HTR-8/SVneo (cell line): Measurements from ENCODE around the gene GJD4.

Source experiments
- DNase-seq: peaks from one replicate; pipeline ENCODE4 v3.0.0; 2011; ENCODE audit warnings: low spot score, mixed read lengths; ENCODE audit not compliant: insufficient read length
- FAIRE-seq: peaks from 2 replicates; lab custom pipeline; 2011; peaks lifted over from hg19 to GRCh38; lab: Jason Lieb, UNC

The GJD4 gene

DNA sequence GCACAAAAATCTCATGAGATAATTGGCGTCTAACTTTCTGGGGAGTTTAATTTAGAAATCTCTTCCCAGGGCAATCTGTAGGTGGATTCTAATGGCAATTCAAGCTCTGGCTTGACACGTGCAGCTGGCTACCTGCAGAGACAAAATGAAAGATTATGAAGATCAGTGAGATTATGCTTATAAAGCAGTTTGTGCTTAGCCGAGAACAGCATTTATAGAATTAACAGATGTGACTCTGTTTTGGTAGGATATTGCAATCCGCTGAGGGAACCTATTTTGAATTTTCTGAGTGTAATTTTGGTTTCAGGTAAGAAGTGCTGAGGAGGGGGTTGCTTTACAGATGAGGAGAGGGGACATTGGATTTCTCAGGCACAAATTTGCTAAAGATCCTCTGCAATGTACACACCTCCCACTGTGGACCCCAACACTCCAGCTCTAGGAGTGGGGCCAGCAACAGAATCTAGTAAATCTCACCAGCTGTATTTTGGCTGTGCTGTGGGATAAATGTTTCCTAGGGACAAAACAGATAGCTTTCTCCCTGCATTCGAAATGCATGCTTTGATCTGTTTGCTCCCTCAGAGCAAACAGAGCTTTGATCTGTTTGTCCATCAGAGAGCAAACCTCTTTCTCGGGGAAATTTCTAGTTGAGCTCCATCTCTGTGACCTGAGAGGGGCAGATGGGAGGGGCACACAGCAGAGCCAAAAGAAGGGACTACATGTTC lies 7.4 kb downstream of the GJD4 start:
- DNase-seq, result no peak
- FAIRE-seq, result no peak

DNA sequence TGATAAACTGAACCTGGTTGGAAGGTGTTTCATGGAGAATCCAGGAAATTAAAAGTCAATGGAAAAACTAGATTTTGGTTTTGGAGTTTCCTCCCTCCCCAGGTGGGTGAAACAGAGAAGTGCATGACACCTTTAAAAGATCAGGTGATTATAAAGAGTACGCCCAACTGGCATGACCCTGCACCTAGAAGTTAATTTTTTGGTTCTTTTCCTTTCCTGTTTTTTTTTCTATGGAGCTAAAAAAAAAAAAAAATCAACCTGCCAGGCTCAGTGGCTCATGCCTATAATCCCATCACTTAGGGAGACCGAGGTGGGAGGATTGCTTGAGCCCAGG lies 7.9 kb downstream of the GJD4 start:
- DNase-seq (no peak), FAIRE-seq (no peak)

DNA sequence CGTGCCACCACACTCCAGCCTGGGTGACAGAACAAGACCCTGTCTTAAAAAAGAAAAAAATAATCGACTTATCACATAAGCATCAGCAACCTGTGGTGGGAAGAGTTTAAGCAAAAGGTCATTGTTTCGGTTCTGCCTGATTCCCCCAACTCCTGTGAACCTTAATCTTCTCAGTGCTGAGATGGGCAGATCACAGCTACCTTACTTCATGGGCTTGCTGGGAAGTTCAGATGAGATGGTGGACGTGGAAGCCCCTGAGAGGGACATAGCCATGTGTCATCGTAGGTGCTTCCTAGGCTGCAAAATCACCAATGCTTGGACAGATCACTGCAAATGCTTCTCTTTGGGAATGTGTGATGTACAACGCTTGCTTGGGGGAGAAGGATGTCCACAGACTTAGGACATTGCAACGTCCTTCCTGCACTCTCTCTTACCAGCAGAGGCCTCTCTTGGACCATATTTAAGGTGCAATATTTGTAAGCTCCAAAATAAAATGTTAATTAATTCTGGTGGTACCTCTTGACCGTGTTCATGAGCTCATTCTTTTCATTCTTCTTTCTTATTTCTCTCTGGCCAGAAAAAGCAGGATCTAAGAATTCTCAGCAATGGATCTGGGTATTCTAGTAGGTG lies 8.6 kb downstream of the GJD4 start:
- peak; percentile 29 for DNase-seq
- FAIRE-seq, result peak; percentile 46

DNA sequence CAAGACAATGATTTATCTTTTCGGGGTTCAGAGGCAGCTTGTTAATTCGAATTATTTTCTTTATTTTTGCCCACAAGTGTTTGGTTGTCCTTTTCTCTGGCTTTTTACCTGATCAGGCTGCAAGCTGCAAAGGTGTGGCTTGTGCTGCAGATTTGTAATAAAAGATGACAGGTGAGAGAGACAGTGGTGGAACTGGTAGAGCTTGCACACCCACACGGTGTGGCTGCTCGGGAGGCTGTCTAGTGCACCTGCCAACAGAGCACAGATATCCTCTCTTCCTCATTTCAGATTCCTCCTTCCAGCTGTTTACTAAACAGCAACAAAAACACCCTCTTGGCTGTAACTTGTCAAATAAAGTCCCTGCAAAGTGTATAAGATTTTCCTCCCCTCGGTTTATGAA lies 9.2 kb downstream of the GJD4 start:
- FAIRE-seq, result no peak
- DNase-seq, result no peak

DNA sequence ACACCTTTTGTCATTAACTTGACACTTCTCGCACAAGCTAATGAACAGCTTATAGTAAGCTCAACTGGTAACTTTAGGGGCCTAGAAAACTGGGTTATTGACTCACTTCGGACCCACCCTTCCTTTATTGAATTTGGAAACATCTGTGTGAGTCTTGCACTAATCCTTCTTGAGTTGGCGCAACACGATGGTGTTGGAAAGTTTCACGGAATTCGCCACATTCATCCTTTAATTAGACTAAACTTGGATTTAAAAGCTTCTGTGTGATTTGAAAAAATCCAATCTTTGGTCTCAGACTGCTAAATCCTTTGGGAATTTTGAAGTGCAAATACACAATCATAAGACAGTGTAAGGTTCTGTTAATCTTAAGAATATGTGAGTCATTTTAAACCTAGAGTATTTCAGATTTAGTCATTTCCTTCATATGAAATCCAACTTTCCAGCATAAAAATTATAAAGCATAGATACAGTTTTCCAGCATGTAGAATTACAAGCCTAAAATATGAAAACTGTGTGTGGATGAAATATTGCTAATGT lies 21.9 kb downstream of the GJD4 start:
- FAIRE-seq, result no peak
- no peak for DNase-seq

DNA sequence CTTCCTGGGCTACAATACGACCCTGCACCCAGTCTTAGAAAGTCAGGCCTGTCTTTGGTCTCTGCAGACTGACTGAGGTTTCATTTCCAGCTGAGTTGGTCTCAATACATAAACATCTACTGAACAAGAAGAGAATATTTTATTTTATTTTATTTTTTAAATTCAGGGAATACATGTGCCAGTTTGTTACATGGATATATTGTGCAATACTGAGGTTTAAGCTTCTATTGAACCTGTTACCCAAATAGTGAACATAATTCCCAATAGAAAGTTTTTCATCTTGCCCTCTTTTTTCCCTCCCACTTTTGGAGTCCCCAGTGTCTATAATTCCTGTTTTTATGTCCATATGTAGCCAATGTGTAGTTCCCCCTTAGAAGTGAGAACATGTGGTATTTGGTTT lies 26.3 kb downstream of the GJD4 start:
- no peak for FAIRE-seq
- DNase-seq, result no peak

DNA sequence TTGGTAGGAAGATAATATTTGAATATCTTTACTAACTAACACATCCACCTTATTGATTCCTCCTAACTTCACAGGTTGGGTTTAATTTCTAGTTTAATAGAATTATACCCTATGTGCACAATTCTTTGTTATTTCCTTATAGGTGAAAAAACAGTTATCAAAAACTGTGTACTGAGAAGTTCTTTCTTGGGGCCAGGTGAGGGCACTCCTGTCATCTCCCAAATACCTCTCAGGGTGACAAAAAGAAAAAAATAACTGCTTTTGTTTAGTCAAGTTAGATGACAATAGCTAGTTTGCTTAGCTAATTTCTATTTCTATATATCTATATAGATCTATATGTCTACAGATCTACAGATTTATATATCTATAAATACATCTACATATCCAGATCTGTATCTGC lies 26.9 kb downstream of the GJD4 start:
- FAIRE-seq (no peak), DNase-seq (no peak)

DNA sequence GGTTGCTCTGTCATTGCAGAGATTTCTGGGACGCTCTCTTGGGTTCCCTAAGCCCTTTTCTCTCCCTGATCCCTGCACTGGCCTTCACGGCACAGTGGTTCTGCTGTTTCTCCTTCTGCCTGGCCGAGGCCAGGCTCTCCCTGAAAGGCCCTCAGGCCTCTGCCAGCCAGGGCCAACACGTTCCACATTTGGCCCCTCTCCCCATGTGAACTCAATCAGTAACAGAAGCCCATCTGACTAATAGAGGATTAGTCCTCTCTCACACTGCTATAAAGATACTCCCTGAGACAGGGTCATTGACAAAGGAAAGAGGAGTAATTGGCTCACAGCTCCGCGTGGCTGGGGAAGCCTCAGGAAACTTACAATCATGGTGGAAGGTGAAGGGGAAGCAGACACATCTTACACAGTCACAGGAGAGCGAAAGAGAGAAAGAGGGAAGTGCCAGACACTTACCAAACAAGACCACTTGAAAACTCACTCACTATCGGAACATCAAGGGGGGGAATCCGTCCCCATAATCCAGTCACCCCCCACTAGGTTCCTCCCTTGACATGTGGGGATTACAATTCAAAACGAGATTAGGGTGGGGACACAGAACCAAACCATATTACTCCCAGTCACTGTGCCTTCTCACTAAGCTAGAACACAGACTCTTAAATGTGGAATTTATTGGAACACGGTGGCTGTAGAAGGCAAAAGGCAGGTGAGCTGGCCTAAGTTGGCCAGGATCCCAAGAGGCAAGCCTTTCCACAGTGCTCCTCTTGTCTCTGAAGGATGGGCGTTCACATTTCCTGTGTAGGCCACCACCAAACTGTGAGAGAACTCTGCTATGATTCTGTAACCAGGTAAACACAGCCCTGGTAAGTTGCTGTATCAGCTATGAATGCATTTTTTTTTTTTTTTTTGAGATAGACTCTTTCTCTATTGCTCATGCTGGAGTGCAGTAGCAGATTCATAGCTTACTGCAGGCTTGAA lies 28.2 kb downstream of the GJD4 start:
- FAIRE-seq (peak; percentile 38), DNase-seq (no peak)

DNA sequence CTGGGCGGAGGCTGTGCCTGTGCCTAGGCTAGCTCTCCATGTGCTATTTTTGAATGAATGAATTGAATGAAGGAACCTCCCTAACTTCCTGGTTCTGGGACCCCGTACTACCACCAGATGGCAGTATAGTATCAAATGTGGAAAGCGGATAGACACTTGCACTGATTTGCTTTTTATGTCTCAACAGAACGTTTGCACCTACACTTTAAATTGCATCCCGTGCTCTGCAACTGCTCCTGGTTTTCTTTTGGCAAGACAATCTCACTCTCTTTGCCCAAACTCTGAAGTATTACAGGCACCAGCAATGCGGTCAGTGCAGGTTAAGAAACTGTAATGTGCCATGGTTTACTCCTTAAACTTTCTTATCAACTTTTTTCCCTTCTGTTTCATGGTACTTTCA lies 30.4 kb downstream of the GJD4 start:
- peak; percentile 74 for FAIRE-seq
- DNase-seq, result peak; percentile 70

DNA sequence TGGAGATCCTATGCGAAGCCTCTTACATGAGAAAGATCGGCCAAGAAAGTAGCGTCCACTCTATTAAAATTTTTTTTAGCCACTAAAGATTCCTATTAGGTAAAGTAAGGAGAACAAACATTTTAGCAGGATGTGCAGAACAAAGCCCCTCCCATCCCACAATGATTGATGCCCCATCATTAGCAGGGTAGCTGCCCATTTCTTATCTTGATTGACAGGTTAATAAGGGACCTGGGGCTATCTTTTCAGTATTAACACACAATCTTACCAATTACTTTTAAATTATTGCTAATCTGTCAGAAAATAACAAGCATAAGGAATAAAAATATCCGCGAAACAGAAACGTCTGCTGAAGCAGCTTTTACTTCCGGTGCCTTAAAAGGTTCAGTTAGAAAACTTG lies 31.8 kb downstream of the GJD4 start:
- FAIRE-seq (no peak), DNase-seq (no peak)

DNA sequence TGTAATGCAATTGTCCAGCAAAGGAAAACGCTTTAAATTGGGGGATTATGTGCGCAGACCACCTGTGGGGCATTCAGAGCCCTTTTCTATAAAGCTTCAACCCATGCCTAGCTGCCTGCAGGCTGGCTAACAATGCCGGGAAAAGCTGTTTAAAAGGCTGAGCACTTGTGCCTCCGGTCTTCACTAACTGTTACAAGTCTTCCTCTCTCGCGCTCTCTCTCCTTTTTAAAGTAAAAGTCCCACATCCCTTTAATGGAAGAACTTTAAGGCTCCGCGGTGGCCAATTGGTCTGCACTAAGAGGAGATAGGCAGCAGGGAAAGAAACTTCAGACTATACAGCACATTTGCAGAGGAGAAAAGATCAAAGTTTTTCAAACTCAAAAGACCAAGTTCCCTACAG lies 32.3 kb downstream of the GJD4 start:
- DNase-seq, result no peak
- FAIRE-seq, result no peak

DNA sequence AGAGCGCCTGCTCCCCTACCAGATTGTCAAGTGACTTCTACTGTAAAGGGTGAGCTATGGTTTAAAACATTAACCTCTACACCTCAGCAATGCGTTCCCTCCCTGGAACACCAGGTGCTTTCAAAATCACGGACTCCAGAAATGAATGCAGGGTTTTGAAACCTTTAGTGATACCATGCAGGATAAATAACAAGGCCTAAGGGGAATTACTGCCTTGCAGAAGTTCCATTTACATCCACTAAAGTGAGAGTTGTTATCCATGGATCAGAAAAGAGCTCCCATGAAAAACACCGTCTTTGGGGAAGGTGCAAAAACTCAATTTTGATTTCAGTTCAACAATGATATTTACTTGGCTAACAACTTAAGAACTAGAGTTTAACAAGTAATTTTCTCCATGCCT lies 33.0 kb downstream of the GJD4 start:
- no peak for FAIRE-seq
- no peak for DNase-seq

DNA sequence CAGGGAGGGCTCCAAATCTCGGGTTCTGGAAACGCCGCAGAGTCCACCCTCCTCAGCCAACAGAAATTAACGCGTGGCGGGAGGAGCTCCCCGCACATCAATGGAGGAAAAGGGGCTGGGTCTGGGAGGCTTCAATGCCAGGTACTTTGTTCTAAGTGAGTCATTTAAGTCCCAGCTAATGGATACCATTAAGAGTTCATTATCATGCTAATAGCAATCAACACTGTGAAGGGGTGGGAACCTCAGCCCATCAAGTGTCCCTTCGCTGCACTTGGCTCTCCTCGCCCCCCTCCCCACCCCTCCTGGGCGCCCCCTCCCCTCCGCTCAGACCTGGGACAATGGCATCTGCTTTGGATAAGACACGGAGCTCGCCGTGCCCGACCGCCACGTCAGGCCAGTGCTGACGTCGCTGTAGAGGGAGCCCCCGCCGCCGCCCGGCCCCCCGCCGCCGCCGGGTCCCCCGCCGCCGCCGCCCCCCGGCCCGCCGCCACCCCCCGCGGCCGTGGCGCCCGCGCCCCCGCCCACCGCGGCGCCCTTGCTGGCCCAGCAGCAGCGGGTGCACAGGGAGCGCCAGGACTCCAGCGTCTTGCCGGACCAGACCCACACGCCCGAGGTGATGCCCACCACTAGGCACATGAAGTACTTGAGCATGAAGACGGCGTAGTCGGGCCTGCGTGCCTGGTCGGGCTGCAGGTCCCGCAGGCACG lies 34.0 kb downstream of the GJD4 start:
- FAIRE-seq (no peak), DNase-seq (no peak)

DNA sequence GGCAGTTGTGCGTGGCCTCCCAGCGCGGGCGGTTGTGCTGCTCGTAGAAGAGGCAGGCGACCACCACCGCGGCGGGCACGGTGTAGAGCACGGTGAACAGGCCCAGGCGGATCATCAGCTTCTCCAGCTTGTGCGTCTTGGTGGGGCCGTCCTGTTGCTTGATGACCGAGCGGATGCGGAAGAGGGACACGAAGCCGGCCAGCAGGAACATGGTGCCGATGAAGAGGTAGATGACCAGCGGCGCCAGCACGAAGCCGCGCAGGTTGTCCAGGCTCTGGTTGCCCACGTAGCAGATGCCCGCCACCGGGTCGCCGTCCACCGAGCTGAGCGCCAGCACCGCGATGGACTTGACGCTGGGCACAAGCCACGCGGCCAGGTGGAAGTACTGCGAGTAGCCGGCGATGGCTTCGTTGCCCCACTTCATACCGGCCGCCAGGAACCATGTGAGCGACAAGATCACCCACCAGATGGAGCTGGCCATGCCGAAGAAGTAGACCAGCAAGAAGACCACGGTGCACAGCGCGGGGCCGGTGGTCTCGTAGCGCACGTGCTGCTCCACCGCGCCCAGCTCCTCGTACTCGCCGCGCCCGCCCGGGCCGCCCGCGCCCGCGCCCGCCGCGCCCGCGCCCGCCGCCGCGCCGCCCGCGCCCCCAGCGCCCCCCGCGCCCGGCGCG lies 34.7 kb downstream of the GJD4 start:
- DNase-seq (no peak), FAIRE-seq (peak; percentile 76)

DNA sequence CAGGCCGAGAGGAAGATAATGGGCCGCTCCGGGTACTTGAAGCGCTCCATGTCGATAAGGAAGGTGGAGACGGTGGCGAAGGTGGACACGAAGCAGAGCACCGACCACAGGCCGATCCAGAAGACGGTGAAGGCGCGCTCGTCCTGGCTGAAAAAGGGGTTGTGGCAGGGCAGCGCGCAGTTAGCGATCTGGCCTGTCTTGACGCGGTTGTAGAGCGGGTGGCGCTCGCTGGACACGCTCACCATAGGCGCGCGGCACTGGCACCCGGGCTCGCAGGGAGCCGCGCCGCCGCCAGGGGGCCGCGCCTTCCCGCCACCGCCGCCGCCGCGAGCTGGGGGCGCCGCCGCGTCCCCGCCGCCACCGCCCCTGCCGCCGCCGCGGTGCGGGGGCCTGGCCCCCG lies 35.3 kb downstream of the GJD4 start:
- FAIRE-seq, result peak; percentile 23
- peak; percentile 69 for DNase-seq

DNA sequence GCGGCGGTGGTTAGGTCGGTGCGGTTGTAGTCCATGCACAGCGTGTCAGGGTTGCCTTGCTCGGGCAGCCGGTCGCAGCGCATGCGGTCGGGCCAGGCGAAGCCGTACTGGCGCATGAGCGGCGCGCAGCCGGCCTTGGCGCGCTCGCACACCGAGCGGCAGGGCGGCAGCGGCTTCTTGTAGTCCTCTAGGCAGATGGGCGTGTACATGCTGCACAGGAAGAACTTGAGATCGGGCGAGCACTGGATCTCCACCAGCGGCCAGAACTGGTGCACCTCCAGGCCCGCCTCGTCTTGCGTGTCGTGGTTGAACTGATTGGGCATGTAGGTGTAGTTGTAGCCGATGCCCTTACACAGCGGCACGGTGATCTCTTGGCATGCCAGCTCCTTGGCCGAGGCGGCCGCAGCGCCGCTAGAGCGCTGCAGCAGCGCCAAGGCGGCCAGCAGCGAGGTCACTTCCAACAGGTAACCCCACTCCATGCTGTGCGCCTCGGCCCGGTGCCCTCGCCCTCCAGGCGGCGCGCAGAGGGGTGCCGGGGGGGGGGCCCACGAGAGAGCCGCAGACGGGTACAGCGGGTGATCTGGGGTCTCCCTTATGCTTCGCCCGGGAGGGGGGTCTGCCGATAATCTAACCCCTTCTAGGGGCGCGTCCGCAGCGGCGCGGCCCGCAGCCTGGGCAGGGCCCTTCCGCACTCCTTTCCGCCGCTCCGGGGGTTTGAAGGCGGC lies 36.0 kb downstream of the GJD4 start:
- DNase-seq (peak; percentile 45), FAIRE-seq (peak; percentile 98)

DNA sequence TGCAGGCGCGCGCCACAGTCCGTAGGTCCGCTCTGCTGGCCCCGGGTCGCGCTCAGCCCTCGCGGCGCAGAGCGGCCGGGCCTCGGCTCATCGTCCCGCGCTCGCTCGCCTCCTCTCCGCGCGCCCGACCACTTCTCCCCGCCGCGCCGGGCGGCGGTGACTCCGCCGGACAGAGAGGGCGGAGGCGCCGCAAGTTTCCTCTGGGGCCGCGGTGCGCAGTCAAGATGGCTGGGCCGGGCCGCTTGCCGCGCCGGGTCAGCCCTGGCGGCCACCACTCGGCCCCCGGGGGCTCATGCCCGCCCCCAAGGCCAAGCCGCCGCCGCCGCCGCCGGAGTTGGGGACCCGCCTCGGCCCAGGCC lies 36.5 kb downstream of the GJD4 start:
- DNase-seq, result peak; percentile 28
- no peak for FAIRE-seq

DNA sequence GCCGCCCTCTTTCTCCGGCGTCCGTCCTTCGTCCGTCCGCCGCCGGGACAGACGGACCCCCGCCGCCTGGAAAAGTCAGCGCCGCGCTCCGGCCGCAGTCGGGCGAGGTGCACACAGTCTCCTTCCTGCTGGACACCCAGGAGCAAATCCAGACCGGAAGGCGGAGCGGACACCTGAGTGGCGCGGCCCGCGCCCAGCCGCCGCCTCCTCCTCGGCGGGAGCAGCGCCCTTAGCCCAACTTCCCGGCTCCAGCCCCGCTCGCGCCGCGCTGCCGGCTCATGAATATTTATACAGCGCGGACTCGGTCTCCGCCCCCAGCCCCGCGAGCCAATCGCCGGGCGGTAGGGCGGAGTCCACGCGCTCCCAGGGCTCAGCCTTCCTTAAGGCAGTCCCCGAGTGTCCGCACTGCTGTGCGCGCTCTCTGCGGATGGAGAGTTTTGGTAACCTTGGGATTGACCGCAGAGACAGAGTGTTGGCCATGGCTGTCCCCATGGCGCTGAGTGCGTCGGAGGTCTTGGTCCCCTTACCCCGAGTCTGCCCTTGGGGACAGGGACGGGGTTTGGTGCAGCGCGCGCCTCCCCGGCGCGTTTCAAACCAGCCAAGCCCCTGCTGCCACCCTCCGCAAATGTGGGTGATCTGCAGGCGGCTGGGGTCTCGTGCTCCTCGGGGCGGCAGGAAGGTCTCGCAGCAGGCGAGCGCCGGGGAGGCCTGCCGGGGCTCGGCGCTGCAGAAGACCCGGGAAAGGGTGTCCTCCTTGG lies 37.1 kb downstream of the GJD4 start, which contains the start of gene FZD8:
Gene FZD8 (minus strand): TSS at position 262 of the 758 bp plus-strand sequence. CDS start 867 bp downstream, outside the sequence.
- peak; percentile 90 for FAIRE-seq
- peak; percentile 93 for DNase-seq
